Cardiac muscle cell (in vitro differentiated cells and primary cell): ENCODE measurements around the gene ARL15. TPM values are rescaled to one million over a fixed set of nuclear protein-coding genes. Genes with fewer than 3 reads are reported as not detected.
A peak's percentile ranks its signal among the peaks of the same experiment; 100 is the strongest.

Source experiments
- DNase-seq, 2 donors: peaks; one replicate each; pipeline versions ENCODE4 v3.0.0 to v3.0.0-alpha.2; 2010 to 2017; ENCODE audit warnings: low read depth in 1 of 2, low spot score in 1 of 2
- H3K27ac ChIP-seq: fragments of 200-600 bp; sonication (generic); 2 replicates; pipeline ENCODE4 v1.5.1; 2016
- H3K27me3 ChIP-seq: fragments of 200-600 bp; sonication (generic); 2 replicates; pipeline ENCODE4 v1.6.0; 2016; ENCODE audit warnings: control low read depth
- H3K36me3 ChIP-seq: fragments of 200-600 bp; sonication (generic); 2 replicates; pipeline ENCODE4 v1.5.1; 2016; ENCODE audit warnings: control low read depth
- H3K4me1 ChIP-seq: fragments of 200-600 bp; sonication (generic); 2 replicates; pipeline ENCODE4 v1.8.1; 2017; ENCODE audit warnings: low read depth, mild to moderate bottlenecking, mixed run types
- H3K4me3 ChIP-seq: fragments of 200-600 bp; sonication (generic); 2 replicates; pipeline ENCODE4 v1.5.1; 2016; ENCODE audit warnings: mild to moderate bottlenecking
- H3K9me3 ChIP-seq: fragments of 200-600 bp; sonication (generic); 2 replicates; pipeline ENCODE4 v1.5.1; 2017; ENCODE audit warnings: low read depth, mild to moderate bottlenecking, control low read depth
- CTCF ChIP-seq: IDR thresholded peaks from 2 replicates; pipeline ENCODE4 v1.5.1; 2012; ENCODE audit warnings: low read depth, mild to moderate bottlenecking, low read length
- polyA plus RNA-seq: library from polyadenylated mRNA; unstranded; fragments of >200 nt; fragmentation: Nextera tagmentation; extraction: Ambion mirVana; gene quantifications from 2 replicates; pipeline ENCODE4 v1.2.1, GENCODE V29; 2016
- total RNA-seq: library from RNA; depleted of rRNA; stranded (reverse); fragments of >200 nt; gene quantifications from 2 replicates; pipeline ENCODE4 v1.2.3, GENCODE V29; 2016

ARL15 gene
- total and polyA plus RNA-seq, 2 experiments from 2014 or later: 23.2 to 27.4 TPM

GRCh38 chr5:53946405-53947100 lies 363.8 kb downstream of the ARL15 start:
- no peak for TF ChIP-seq CTCF
- Histone ChIP-seq H3K27ac (no peak overlapping the region), H3K4me3 (no peak overlapping the region)

GRCh38 chr5:53944981-53945380 lies 365.4 kb downstream of the ARL15 start:
- Histone ChIP-seq H3K27me3 (no peaks in the 10 kb centered on the region), H3K36me3 (no peaks in the 10 kb centered on the region), H3K4me1 (no peaks in the 10 kb centered on the region), H3K4me3 (no peak overlapping the region), H3K27ac (no peak overlapping the region), H3K9me3 (no peaks in the 10 kb centered on the region)
- no peak for TF ChIP-seq CTCF
- peak in 1 of 2 donors; percentile 14 for DNase-seq

More at GRCh38 chr5:53946405-53947100, 363.8 kb downstream of the ARL15 start:
- Histone ChIP-seq H3K27me3 (no peaks in the 10 kb centered on the region), H3K36me3 (no peaks in the 10 kb centered on the region), H3K4me1 (no peaks in the 10 kb centered on the region), H3K9me3 (no peaks in the 10 kb centered on the region)
- DNase-seq: no peak

DNA sequence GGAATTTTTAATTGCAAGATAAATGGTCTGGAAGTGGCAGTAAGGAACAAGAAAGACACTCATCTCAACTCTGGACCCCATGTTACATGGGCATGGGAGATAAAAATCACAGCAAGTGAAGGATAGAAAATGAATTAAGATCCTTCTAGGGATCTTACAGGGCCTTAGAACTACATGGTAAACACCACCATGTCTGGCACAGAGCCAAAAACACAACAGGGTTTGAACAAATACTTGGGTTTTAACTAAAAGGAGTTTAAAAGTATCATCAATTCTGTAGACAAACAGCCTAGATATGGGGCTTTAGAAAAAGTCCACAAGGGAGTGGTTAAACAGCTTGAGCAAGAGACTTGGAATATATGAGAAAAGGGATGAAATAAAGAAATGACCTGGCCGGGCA lies 366.4 kb downstream of the ARL15 start:
- H3K27ac ChIP-seq: no peak overlapping the region
- H3K4me3 ChIP-seq: no peak overlapping the region
- H3K4me1 ChIP-seq: no peaks in the 10 kb centered on the region
- no peak for TF ChIP-seq CTCF
- H3K36me3 ChIP-seq: no peaks in the 10 kb centered on the region
- H3K27me3 ChIP-seq: no peaks in the 10 kb centered on the region
- peak in 1 of 2 donors; percentile 9 for DNase-seq
- H3K9me3 ChIP-seq: no peaks in the 10 kb centered on the region

- Histone ChIP-seq H3K4me1 (no peaks in the 10 kb centered on the region), H3K9me3 (no peaks in the 10 kb centered on the region), H3K36me3 (no peaks in the 10 kb centered on the region), H3K27me3 (no peaks in the 10 kb centered on the region), H3K27ac (no peak overlapping the region), H3K4me3 (no peak overlapping the region)
- no peak for TF ChIP-seq CTCF
- peak in 1 of 2 donors; percentile 95 for DNase-seq
These were observed 367.6 kb downstream of the ARL15 start for GRCh38 chr5:53942724-53943123.

DNA sequence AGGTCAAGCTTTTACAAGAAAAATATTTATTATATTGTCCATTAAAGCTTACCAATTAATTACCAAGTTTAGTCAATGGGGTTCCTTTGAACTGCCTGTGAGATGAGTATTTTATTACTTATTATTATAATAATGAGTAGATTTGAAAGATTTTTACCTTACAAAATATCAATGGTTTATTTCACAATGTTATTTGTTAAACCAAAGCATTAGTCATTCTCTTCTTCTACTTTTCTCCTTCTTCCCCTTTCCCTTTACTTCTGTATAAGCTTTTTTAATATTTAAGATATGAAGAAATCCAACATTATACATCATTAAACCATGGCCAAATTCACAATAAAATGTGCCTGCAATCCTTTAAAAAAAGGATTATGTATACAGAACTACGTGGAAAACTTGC lies 369.5 kb downstream of the ARL15 start:
- no peak overlapping the region for H3K4me3 ChIP-seq
- H3K27me3 ChIP-seq: no peaks in the 10 kb centered on the region
- no peak overlapping the region for H3K27ac ChIP-seq
- H3K9me3 ChIP-seq: no peaks in the 10 kb centered on the region
- no peak for TF ChIP-seq CTCF
- H3K4me1 ChIP-seq: peaks cover 6% of the 10 kb centered on the region
- H3K36me3 ChIP-seq: no peaks in the 10 kb centered on the region
- DNase-seq: no peak
